Upper lobe of left lung (tissue), 6 donors: ENCODE data around the gene ECI1. TPM values are rescaled to one million over a fixed set of nuclear protein-coding genes. Genes with fewer than 3 reads are reported as not detected.
"Not testable (repeated sequence)": the region's sequence is repeated elsewhere in the genome, so short reads cannot be mapped to it uniquely, and the experiment has no call there.

Experiments
- ATAC-seq, 2 donors: fragments of 200-7000 bp; cut with Tn5 transposase; one replicate each; pipeline ENCODE4 v1.9.1; 2022; ENCODE audit warnings: mild to moderate bottlenecking in 2 of 2, moderate library complexity in 2 of 2; ENCODE audit not compliant: low FRiP score in 2 of 2
- DNase-seq, 2 donors: peaks; one replicate each; pipeline ENCODE4 v3.0.0-alpha.2; 2019 to 2020
- H3K27ac ChIP-seq, 4 donors: fragments of 200-600 bp; sonication (generic); one replicate each; pipeline ENCODE4 v1.5.1; 2016 to 2019
- H3K27me3 ChIP-seq, 4 donors: fragments of 200-600 bp; sonication (generic); one replicate each; pipeline ENCODE4 v1.5.1; 2017 to 2019
- H3K36me3 ChIP-seq, 4 donors: fragments of 200-600 bp; sonication (generic); one replicate each; pipeline ENCODE4 v1.5.1; 2016 to 2019
- H3K4me1 ChIP-seq, 4 donors: fragments of 200-600 bp; sonication (generic); one replicate each; pipeline ENCODE4 v1.5.1; 2018 to 2019
- H3K4me3 ChIP-seq, 4 donors: fragments of 200-600 bp; sonication (generic); one replicate each; pipeline ENCODE4 v1.5.1; 2017 to 2019; ENCODE audit warnings: mild to moderate bottlenecking in 2 of 4, moderate library complexity in 1 of 4
- H3K9me3 ChIP-seq, 4 donors: fragments of 200-600 bp; sonication (generic); one replicate each; pipeline ENCODE4 v1.5.1; 2018 to 2019
- CTCF ChIP-seq, 6 experiments: fragments of 450-650 bp in 4 of 6; fragments of 200-600 bp in 2 of 6; sonication (generic) in 2 of 6; IDR thresholded peaks; one replicate each; pipeline ENCODE4 v1.5.1; 2016 to 2019; ENCODE audit warnings: antibody characterized with exemption in 6 of 6
- EP300 ChIP-seq, 4 donors: sonication (generic); formaldehyde crosslinking; IDR thresholded peaks; one replicate each; pipeline ENCODE4 v1.5.1; 2017; ENCODE audit warnings: antibody characterized with exemption in 4 of 4, control low read depth in 2 of 4
- POLR2A ChIP-seq, 4 donors: fragments of 450-650 bp; IDR thresholded peaks; one replicate each; pipeline ENCODE4 v1.5.1; 2016 to 2017; ENCODE audit warnings: antibody characterized with exemption in 4 of 4, mild to moderate bottlenecking in 2 of 4
- POLR2AphosphoS5 ChIP-seq, 2 donors: sonication (generic); formaldehyde crosslinking; IDR thresholded peaks; one replicate each; pipeline ENCODE4 v1.5.1; 2017; ENCODE audit warnings: antibody characterized with exemption in 2 of 2
- WGBS, 2 donors: methylation state at CpG; one replicate each; pipeline ENCODE4 v1.1.5; 2017 to 2018; 5-methylcytosine and 5-hydroxymethylcytosine counted together
- total RNA-seq, 6 donors: library from RNA; depleted of rRNA in 4 of 6; stranded (reverse); fragments of >200 nt in 4 of 6; gene quantifications; one replicate each; pipeline versions ENCODE4 v1.1.0 to v1.2.1, GENCODE V29; 2016 to 2021
- donor health status: DM: no; HTN: no; CAD: no; lungs with moderate emphysema.
- donor health status: DM: no; HTN: yes; CAD: no; lungs with severe emphysema.

ECI1 gene
- total RNA-seq, 6 donors from 2014 or later, result 48.1 to 75.5 (median 68.2) TPM

- ATAC-seq (no peak), DNase-seq (no peak)
- peak overlapping the region; percentile 92 to 98 (median 97) for H3K27ac ChIP-seq
- 81 to 88% methylated on average over 13 of the region's 13 CpGs for WGBS, 2 donors
- H3K36me3 ChIP-seq, result peaks cover 0 to 31% (median 28%) of the 10 kb centered on the region in 4 donors
- no peaks in the 10 kb centered on the region for H3K27me3 ChIP-seq
- no peaks in the 10 kb centered on the region for H3K9me3 ChIP-seq
- H3K4me3 ChIP-seq, result peak overlapping the region; percentile 60 to 86 (median 66)
- H3K4me1 ChIP-seq, result peaks cover 14 to 20% (median 15%) of the 10 kb centered on the region in 4 donors
- TF ChIP-seq POLR2A (IDR thresholded peaks at IDR 0.05) (no peak), CTCF (IDR thresholded peaks at IDR 0.05) (no peak), EP300 (IDR thresholded peaks at IDR 0.05) (no peak), POLR2AphosphoS5 (IDR thresholded peaks at IDR 0.05) (no peak)
These were observed 46.8 kb downstream of the ECI1 start for GRCh38 chr16:2204416-2205103.

DNA sequence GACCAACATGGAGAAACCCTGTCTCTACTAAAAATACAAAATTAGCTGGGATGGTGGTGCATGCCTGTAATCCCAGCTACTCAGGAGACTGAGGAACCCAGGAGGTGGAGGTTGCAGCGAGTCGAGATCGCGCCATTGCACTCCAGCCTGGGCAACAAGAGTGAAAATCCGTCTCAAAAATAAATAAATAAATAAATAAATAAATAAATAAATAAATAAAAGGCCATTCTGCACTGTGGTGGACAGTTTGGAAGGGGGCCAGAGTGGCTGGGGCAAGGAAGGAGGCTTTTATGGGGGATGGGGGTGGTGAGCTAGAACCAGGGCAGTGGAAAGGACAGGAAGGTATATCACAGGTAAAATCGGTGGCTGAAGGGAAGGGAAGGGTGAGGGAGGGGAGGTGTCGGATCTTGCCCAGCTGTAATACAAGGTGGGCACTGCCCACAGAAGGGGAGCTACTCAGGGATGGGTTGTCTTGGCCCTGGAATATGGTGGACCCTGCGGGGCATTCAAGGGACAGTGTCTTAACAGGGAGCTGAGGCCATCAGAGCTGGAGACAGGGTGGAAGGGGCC lies 48.2 kb downstream of the ECI1 start:
- H3K4me3 ChIP-seq, result not testable (repeated sequence)

DNA sequence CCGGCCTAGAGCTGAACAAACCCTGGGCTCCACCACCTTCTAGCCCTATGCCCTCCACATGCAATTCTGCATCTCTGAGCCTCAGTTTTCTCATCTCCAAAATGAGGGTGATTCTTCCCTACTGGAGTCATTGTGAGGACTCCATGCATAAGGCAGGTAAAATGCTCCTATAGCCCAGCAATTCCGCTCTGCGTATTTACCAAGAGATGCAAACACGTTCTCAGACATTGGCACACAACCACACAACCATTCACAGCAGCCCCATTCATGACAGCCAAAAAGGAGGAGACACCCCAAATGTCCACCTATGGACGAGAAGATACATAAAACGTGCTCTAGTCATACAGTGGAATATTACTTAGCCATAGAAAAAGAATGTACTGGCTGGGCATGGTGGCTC lies 51.1 kb downstream of the ECI1 start:
- H3K4me1 ChIP-seq, result peaks cover 12 to 21% (median 17%) of the 10 kb centered on the region in 4 donors
- H3K4me3 ChIP-seq, result no peak overlapping the region
- H3K9me3 ChIP-seq, result no peaks in the 10 kb centered on the region
- no peaks in the 10 kb centered on the region for H3K36me3 ChIP-seq
- DNase-seq (no peak), ATAC-seq (no peak)
- TF ChIP-seq EP300 (IDR thresholded peaks at IDR 0.05) (no peak), CTCF (IDR thresholded peaks at IDR 0.05) (no peak), POLR2A (IDR thresholded peaks at IDR 0.05) (no peak), POLR2AphosphoS5 (IDR thresholded peaks at IDR 0.05) (no peak)
- no peak overlapping the region for H3K27ac ChIP-seq
- 81 to 86% methylated on average over 4 to 6 of the region's 6 CpGs for WGBS, 2 donors
- H3K27me3 ChIP-seq, result peaks cover 0 to 20% (median 16%) of the 10 kb centered on the region in 4 donors

More for the DNA sequence above, 48.2 kb downstream of the ECI1 start:
- H3K4me1 ChIP-seq, result peaks cover 14 to 20% (median 15%) of the 10 kb centered on the region in 4 donors
- ATAC-seq, H3K27ac ChIP-seq, H3K27me3 ChIP-seq, H3K9me3 ChIP-seq, DNase-seq: not testable (repeated sequence)
- 93 to 97% methylated on average over 7 to 8 of the region's 8 CpGs for WGBS, 2 donors
- H3K36me3 ChIP-seq, result peaks cover 0 to 17% (median 15%) of the 10 kb centered on the region in 4 donors

GRCh38 chr16:2199621-2200139 lies 51.7 kb downstream of the ECI1 start:
- Histone ChIP-seq H3K27me3 (peaks cover 0 to 27% (median 20%) of the 10 kb centered on the region in 4 donors), H3K36me3 (no peaks in the 10 kb centered on the region), H3K27ac (no peak overlapping the region), H3K4me3 (no peak overlapping the region), H3K4me1 (peaks cover 13 to 23% (median 16%) of the 10 kb centered on the region in 4 donors), H3K9me3 (no peaks in the 10 kb centered on the region)
- ATAC-seq, result no peak
- peak in 1 of 2 donors; percentile 62 for DNase-seq
- TF ChIP-seq POLR2AphosphoS5 (IDR thresholded peaks at IDR 0.05), result no peak
- 62% methylated on average over 9 of the region's 14 CpGs; no CpG with 5 or more reads in 1 of the 2 donors for WGBS, 2 donors

- H3K4me1 ChIP-seq, result peaks cover 11 to 20% (median 14%) of the 10 kb centered on the region in 4 donors
- TF ChIP-seq POLR2A (IDR thresholded peaks at IDR 0.05), result no peak
- no peak for TF ChIP-seq CTCF (IDR thresholded peaks at IDR 0.05)
- TF ChIP-seq POLR2AphosphoS5 (IDR thresholded peaks at IDR 0.05), result no peak
- no peak for TF ChIP-seq EP300 (IDR thresholded peaks at IDR 0.05)
These were observed 52.3 kb downstream of the ECI1 start for GRCh38 chr16:2199095-2199494.

More at GRCh38 chr16:2199095-2199494, 52.3 kb downstream of the ECI1 start:
- H3K36me3 ChIP-seq, result no peaks in the 10 kb centered on the region
- H3K27ac ChIP-seq, result no peak overlapping the region
- H3K27me3 ChIP-seq, result peaks cover 0 to 28% (median 21%) of the 10 kb centered on the region in 4 donors
- no peak for ATAC-seq
- WGBS, 2 donors, result 83 to 100% methylated on average over 4 to 5 of the region's 5 CpGs
- no peaks in the 10 kb centered on the region for H3K9me3 ChIP-seq
- no peak for DNase-seq
- H3K4me3 ChIP-seq, result no peak overlapping the region
